AG04449 (cell line): ENCODE data around the gene OR6F1.
"Not testable (repeated sequence)": the region's sequence is repeated elsewhere in the genome, so short reads cannot be mapped to it uniquely, and the experiment has no call there.

Experiments used
- CTCF ChIA-PET: fragments of 350-600 bp; formaldehyde crosslinking; extraction: SDS; loops from one replicate; lab custom pipeline; 2021; ENCODE audit warnings: antibody characterized with exemption; lab: Yijun Ruan, JAX
- POLR2A ChIA-PET: fragments of 400-600, 350-600 bp; formaldehyde crosslinking; extraction: SDS; loops from one replicate; lab custom pipeline; 2020; ENCODE audit warnings: antibody characterized with exemption, inconsistent platforms; lab: Yijun Ruan, JAX
- DNase-seq: peaks from one replicate; pipeline ENCODE4 v3.0.0-alpha.2; 2010; ENCODE audit warnings: low read depth, low spot score
- H3K4me3 ChIP-seq: 2 replicates; pipeline ENCODE4 v1.5.1; 2011; ENCODE audit warnings: low read depth, mild to moderate bottlenecking, control low read depth, low read length
- TF ChIP-seq, protein P1 (sequence below): IDR thresholded peaks from one replicate; pipeline ENCODE4 v1.5.1; 2011; ENCODE audit warnings: mild to moderate bottlenecking, moderate library complexity, low read length, control low read depth, inconsistent platforms; ENCODE audit not compliant: insufficient read depth; ENCODE audit errors: missing control alignments

Gene OR6F1

DNA sequence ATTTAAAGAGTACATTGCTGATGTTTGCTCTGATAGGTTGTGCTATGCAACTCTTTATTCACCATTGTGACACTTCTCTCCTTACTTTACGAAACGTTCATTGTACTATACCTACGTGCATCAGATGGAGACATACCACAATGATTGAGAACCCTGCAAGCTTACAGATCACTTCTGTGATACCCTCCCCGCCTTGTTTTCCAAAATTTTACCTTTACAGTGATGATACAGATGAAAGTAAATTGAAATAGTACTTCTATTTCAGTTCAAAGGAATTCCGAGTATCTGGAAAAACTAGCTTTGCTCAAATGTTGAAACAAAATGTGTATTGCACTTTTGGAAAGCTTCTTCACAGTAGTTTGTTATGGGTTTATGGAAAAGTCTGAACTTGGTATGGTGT lies 25.3 kb upstream of the OR6F1 start:
- TF ChIP-seq, protein P1, sequence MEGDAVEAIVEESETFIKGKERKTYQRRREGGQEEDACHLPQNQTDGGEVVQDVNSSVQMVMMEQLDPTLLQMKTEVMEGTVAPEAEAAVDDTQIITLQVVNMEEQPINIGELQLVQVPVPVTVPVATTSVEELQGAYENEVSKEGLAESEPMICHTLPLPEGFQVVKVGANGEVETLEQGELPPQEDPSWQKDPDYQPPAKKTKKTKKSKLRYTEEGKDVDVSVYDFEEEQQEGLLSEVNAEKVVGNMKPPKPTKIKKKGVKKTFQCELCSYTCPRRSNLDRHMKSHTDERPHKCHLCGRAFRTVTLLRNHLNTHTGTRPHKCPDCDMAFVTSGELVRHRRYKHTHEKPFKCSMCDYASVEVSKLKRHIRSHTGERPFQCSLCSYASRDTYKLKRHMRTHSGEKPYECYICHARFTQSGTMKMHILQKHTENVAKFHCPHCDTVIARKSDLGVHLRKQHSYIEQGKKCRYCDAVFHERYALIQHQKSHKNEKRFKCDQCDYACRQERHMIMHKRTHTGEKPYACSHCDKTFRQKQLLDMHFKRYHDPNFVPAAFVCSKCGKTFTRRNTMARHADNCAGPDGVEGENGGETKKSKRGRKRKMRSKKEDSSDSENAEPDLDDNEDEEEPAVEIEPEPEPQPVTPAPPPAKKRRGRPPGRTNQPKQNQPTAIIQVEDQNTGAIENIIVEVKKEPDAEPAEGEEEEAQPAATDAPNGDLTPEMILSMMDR, result no peak
- DNase-seq, result no peak
- ChIA-PET POLR2A (no interaction called here), CTCF (no interaction called here)
- H3K4me3 ChIP-seq, result no peak overlapping the region

DNA sequence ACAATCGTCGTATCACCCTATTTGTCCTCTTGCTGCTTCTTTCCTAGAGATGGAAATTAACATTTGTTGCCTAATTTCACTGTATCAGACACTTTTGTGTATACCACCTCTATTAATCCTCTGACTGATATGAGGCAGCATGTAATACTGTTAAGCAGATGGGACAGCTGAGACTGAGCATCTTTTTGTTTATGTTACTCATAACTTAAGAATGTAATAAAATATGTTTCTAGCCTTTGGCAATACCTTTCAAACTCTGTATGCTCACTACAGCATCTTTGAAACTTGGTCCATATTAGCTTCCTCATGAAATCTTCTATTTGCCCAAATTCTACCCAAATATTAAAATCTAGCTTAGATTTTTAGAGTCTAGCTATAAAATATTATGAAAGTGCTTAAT lies 24.3 kb upstream of the OR6F1 start:
- CTCF ChIA-PET, result no interaction called here

DNA sequence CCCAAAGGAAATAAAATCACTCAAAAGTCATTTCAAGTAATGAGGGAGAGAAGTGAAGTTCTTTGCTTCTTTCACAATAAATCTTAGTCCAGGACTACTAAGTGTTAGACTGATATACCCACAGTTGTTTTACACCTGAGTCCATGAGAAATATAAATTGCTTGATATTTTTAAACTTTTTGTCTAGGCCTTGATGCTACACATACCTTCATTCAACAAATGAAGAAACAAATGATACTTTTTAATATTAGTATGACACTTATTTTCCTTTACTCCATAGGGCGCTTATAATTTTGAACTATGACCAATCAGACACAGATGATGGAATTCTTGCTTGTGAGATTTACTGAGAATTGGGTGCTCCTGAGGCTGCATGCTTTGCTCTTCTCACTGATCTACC lies 21.9 kb upstream of the OR6F1 start, which contains the start of gene OR14K1:
OR14K1 (plus strand) TSS at position 301 of the 400 bp plus-strand sequence; CDS start at position 301, 0 bp downstream.
- H3K4me3 ChIP-seq, result no peak within 1 kb of the TSS
- ChIA-PET POLR2A (no interaction called here), CTCF (no interaction called here)
- no peak for DNase-seq
- TF ChIP-seq, protein P1, result no peak

More for the DNA sequence above, 24.3 kb upstream of the OR6F1 start:
- DNase-seq, result no peak
- H3K4me3 ChIP-seq, result no peak overlapping the region
- POLR2A ChIA-PET, result no interaction called here
- TF ChIP-seq, protein P1, result no peak

DNA sequence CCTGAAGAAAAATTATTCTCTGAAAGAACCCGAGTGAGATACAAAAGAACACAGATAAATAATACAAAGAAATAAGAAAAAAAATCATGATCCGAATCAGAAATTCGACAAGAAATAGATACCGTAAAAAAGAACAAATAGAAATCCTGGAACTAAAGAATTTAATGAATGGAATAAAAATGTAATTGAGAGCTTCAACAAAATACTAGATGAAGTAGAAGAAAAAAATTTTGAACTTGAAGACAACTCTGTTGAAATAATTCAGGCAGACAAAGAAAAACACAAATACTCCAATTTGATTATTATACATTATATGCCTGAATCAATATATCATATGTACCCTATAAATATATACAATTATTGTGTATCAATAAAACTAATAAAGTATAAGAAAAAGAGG lies 4.8 kb upstream of the OR6F1 start:
- TF ChIP-seq, protein P1, result no peak
- CTCF ChIA-PET, result no interaction called here
- POLR2A ChIA-PET, result no interaction called here
- H3K4me3 ChIP-seq, result no peak overlapping the region
- no peak for DNase-seq

DNA sequence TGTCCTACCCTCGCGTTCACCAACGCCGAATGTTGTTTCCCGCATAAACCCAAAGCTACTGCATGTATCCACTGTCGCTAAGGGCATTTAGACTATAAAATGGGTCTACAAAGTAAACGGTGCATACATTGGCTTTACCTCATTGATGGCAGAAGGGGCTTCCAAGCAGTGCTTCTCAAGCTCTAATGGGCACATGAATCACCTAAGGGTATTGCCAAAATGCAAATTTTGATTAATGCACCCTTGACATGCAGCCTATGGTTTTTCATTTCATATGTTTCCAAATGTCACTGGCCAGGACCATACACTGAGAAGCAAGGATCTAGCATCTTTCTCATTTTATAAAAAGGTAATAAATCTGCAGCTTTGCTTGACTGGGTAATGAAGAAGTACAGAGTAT lies 2.7 kb downstream of the OR6F1 start:
- no peak overlapping the region for H3K4me3 ChIP-seq
- CTCF ChIA-PET, result no interaction called here
- TF ChIP-seq, protein P1, result no peak
- DNase-seq, result no peak
- POLR2A ChIA-PET, result no interaction called here

DNA sequence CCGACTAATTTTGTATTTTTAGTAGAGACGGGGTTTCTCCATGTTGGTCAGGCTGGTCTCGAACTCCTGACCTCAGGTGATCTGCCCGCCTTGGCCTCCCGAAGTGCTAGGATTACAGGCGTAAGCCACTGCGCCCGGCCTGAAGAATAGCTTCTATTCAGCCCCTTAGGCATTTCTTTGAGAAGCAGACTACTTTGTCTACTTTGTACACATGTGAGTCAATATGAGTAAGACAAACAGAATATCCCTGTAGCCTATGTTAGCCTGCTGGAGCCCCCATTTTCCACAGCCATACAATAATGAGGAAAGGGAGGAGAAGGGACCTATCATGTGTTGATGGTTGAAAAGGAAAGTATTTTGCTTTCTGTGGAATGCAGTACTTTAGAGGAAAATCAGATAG lies 5.8 kb downstream of the OR6F1 start:
- DNase-seq, result not testable (repeated sequence)

DNA sequence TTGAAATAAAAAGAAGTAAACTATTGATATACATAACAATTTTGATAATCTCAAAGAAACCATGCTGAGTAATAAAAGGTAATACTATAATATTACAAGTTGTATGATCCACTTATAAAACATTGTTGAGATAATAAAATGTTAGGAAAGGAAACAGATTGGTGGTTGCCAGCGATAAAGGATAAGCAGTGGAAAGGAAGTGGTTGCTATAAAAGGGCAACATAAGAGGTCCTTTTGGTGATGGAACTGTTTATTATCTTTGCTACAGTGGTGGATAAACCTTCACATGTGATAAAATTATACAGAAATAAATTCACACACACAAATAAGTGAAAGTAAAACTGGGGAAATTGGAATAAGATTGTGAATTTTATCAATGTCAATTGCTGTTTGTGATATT lies 15.1 kb downstream of the OR6F1 start:
- H3K4me3 ChIP-seq, result no peak overlapping the region
- DNase-seq, result no peak
- TF ChIP-seq, protein P1, result no peak
- ChIA-PET CTCF (no interaction called here), POLR2A (no interaction called here)

More for the DNA sequence above, 5.8 kb downstream of the OR6F1 start:
- H3K4me3 ChIP-seq, POLR2A ChIA-PET, CTCF ChIA-PET: not testable (repeated sequence)
